GM18517 (cell line): ENCODE results near the gene PTPN4.

Experiments used
- ATAC-seq: cut with Tn5 transposase; IDR thresholded peaks from one replicate; pipeline ENCODE4 v1.9.1; 2021; ENCODE audit warnings: mild to moderate bottlenecking, moderate library complexity; ENCODE audit not compliant: unreplicated experiment

The PTPN4 gene

DNA sequence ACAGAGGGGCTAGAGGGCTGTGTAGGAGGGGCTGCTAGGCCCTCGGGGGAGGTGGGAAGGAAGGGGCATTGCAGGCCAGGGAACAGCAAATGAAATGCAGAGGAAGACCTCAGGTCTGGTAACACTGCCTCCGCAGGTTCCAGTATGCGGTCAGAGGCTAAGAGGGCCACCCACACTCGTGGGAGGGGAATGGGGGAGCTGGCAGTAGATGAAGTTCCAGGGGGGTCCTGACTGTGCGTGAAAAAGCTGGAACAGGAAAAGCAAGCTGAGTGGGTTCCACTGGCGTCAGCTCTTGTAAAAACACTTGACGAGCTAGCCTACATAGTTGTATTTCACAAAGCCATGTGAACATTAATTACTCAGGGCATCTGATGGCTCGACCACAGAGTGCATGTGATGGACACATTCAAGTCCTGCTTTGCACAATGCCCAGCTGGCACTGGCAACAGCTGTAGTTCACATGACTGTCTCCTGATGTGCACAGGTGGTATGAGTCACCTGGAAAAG lies 29.0 kb upstream of the PTPN4 start:
- no peak for ATAC-seq

DNA sequence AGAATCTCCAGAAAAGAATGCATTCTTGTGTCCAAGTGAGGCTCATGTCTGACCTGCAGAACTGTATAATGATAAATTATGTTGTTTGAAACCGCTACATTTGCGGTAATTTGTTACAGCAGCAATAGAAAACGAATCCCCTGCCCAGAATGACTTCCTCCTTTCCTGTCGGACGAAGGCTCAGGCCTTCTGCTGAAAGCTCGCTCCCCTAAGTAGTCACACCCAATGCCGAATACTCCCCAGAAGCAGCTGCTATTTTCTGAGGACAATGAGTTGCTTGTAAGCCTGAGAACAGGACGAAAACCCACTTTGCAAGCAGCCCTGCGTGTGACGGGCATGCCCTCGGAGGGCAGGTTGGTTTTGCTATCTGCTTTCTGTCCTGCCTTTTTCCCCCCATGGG lies 27.7 kb upstream of the PTPN4 start:
- no peak for ATAC-seq

DNA sequence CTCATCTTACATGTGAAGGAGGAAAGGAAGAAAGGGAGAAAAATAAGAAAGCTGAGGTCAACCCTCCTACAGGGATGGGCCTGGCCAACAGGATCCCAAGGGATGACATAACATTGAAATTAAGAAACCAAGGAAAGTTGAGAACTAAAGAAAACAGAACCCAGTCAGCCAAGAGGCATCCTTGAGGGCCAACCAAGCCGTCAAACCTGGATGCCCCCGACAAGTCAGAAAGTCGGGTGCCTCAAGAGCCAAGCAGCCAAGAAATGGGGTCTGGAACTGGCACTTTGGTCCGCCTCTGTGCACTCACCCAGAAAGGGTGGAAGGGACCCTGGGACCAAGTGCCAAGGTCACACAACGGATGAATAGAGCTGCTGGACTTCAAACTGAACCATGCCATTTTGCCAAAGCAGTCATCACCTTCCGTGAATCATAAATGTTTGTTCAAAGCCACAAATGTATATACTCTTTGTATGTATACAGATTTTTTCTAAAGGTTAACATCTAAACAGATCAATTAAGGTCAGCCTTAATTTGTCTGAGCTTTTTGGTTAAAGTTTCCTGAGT lies 27.0 kb upstream of the PTPN4 start:
- no peak for ATAC-seq

DNA sequence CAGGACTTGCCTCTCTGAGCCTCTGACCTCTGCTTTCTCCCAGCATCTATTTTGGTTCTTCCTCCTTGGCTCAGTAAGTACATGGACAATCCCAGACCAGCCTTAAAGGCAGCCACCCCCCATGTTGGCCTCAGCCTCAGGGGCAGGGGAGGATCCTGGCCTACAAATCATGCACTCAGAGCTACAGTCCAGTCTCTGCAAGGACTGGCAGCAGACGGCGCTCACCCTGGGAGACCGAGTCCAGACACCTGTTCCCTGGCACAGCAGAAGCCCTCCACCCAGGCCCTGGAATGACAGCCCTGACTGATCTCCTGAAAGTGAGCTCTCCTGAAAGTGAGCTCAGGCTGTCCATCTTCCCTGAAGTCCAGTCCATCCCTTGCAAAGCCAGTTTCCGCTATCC lies 25.7 kb upstream of the PTPN4 start:
- ATAC-seq, result no peak

DNA sequence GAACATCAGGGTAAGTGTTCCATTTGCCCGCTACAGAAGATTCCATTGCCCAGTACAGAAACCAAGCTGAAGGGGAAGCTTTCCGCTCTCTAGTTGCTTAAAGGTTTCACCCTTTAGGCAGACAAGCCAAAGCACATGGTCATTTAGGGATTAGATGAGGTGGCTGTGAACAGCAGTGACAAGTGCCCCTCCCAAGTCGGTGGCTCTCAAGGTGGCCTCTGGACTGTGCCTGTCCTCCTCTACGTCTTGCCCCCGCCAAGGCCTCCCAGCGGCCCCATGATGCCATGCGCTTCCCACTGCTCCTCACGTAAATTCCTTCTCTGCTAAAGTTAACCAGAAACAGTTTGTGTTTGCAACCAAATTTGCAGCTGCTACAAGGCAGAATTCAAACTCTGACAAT lies 24.2 kb upstream of the PTPN4 start:
- no peak for ATAC-seq

DNA sequence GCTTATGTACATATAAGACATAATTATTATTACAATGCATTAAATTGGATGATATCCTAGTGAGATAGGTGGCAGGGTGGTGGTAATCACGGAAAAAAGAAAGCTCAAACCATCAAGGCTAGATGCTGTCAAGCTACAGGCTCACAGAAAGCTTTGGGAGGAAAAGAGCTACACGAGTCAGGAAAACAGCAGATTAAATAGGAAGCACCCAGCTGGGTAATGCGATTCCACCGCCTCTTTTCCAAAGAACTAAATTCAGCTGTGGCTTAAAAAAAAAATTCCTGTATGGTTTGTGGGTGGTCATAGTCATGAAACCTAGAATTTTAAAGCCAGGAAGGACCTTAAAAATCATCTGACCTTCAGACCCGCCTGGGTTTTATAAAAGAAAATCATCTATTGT lies 23.7 kb upstream of the PTPN4 start:
- ATAC-seq, result no peak

DNA sequence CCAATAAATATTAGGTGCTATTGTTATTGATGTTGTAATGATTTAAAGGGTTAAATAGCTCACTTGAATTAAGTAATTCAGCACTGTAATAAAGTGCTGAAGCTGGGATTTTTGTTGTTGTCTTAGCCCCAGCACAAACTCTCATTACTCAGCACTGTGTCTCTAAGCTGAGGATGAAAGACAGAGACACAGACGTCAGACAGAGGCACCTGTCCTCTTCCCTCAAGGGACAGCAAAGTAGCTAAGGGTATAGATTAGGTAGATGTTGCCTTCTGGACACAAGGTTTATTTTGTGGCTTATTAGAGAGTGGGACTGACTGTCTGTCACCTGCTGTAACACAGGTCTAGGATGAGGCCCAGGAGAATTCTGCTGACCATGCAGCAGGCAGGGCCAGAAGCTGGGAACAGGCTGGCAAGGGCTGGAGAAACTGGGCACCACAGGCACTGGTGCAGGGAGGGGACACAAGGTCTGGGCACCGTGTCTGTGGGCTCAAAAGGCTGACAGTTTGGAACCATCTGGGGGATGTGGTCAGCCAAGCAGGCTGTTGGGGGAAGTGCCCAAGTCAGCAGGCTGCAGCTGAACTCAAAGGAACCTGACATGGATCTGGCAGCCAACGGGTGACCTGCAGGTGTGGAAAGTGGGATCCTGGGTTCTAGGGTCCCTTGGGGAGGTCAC lies 20.0 kb upstream of the PTPN4 start:
- ATAC-seq, result no peak

DNA sequence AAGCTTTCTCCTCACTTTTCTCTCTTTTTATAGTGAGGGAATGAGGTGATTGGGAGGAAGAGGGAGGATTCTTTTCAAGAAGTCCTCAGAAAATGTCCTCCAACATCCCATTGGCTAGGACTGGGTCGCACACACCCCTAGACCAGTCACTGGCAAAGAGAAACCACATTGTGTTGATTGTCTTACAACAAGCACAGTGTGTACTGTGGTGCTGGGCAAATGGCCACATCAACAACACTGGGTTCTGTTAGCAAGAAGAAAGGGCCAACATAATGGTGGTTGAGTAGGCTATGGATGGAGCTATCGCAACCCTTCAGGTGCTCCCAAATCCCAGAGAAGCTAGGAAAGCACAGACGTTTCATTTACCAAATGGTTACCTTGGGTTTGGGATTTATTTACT lies 18.7 kb upstream of the PTPN4 start:
- no peak for ATAC-seq

DNA sequence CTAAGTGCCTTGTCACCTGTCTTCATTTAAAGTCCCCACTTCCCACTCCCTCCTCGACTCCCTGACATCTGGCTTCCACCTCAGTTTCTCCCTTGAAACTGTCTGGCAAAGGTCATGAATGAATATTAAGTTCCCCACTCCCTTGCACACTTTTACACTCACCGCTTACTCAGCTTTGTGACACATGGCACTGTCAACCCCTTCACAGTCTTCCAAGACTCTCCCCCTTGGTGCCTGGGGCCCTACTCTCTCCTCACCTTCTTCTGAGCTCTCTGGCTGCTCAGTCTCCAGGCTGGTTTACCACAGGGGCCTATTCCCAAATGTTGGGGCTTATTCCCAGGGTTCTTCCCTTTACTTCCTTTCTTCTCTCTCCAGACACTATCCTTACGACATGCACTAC lies 17.9 kb upstream of the PTPN4 start:
- ATAC-seq, result no peak

DNA sequence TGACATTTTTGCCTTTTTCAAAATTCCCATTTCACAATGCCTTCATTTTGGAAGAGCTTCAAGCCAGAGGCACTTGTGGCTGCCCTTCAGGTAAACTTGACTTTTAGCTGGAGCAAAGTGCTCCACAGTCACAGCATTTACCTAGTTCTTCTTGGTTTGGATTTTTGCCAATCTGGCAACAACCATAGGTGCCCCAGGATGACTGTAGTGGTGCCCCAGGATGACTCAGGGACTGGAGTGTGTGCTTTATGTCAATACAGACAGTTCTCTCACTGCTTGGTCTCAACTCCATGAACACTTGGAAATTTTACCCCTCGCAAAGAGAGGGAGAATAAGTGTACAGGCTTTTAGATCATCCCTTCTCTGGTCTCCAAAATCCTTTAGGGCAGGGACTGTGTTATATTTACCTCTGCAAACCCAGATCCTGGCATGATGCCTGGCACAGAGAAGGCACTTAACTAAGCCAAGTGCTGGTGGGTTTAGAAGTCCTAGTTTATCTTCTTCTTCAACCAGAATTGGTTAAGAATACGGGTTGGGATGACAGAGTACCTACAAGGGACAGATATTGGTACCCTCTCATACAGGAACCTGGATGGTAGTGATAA lies 15.3 kb upstream of the PTPN4 start:
- no peak for ATAC-seq

DNA sequence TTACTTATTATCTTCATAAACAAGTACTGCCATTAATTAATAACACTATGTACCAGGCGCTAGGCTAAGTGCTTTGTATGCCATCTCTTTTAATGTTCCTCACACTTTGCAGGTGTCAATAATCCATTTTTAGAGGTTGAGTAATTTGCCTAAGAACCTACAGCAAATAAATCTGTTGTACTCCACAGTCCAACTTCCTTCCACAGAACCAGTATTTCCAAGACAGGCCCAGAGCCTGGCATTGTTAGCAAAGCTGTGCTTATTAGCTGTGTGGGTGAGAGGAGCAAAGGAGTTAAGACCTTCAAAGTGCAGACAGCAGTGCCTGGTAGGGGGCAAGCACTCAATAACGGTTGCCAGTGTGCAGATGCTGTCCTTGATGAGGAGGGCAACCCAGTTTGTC lies 14.2 kb upstream of the PTPN4 start:
- ATAC-seq, result no peak

DNA sequence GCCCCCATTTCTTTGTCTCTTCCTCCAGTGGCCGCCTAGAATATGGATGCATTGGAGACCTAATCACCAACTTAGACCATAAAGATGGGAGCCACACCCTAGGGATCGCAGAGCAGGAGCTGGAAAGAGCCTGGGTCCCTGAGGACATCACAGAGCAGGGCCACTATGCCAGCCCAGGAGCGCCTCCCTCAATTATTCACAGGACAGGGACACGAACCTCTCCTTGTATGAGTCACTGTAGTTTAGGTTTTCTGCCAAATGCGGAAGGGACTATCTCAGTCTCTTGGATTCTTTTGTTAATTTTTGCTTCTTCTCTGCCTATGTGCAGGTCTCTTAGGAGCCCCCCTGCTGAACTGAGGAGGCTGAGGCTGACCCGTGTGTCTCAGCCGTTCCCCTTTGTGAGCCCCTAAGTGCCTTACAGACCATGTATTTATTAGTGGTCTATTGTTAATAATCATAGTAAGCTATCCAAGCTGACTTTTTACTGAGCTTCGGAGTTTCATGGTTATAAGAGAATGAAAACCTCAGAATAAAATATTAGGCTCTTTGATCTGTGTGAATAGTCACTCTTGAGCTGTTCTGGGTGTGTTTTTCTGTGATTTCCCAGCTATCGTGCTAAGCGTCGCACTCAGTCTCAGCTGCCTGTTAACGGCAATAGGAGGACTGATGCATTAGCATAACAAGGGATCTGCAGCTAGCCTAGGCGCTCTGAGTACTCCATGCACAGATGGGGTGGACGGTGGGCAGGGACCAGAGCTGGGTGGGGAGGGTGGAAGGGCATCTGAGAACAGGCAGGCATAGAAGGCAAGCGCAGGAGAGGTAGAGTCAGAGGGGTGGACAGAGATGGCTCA lies 12.7 kb upstream of the PTPN4 start:
- ATAC-seq, result no peak

DNA sequence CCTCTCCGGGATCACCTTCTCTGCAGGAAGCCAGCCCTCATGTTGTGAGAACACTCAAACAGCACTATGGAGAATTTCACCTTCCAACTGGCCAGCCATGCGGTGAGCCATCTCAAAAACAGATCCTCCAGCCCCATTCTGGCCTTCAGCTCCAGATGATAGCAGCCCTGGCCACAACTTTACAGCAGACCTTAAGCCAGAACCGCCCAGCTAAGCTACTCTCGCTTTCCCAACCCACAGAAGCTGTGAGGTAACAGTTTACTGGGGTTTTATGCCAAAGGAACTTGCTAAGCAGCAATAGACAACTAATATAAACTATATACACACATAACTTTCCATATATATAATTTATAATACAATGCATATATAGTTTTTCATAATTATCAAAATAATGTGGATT lies 11.6 kb upstream of the PTPN4 start:
- no peak for ATAC-seq

DNA sequence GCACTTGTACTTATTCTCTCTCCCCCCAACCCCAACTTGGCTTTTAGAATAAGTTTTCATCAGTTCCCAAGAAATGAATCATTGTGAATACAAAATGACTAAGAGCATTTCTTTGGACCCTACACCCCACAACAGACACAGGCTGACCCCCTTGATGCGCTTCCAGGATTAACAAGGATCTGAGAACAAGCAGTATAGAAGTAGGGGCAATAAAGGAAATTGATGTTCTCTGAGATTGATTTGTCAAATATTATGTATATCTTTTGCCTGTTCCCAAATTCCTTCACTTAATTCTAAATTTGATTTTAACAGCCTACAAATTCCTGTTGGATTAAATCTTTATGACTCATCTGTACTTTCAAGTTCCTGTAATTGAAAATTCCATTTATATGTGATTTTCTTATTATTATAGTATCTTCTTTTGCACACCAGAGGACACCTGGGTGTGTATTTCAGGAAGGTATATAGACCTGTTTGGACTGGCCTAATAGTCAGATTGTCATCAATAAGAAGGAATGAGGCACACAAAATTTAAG lies 10.2 kb upstream of the PTPN4 start:
- no peak for ATAC-seq

DNA sequence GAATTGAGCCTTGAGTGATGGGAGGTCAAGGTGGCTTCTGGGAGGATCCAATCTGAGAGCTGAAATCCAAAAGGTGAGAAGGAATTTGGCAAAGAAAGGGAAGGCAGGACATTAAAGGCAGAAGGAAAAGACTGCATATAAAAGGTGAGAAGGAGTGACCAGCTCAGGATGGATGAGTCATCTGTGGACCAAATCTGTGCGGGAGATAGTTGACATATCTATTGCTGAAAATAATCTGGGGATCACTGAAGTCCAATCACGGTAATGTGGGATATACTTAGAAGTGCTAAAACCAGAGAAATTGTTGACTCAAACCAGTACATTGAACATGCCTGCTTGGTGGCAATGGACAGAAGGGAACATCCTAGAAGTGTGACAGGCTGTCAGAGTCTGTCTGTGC lies 8.0 kb upstream of the PTPN4 start:
- no peak for ATAC-seq

DNA sequence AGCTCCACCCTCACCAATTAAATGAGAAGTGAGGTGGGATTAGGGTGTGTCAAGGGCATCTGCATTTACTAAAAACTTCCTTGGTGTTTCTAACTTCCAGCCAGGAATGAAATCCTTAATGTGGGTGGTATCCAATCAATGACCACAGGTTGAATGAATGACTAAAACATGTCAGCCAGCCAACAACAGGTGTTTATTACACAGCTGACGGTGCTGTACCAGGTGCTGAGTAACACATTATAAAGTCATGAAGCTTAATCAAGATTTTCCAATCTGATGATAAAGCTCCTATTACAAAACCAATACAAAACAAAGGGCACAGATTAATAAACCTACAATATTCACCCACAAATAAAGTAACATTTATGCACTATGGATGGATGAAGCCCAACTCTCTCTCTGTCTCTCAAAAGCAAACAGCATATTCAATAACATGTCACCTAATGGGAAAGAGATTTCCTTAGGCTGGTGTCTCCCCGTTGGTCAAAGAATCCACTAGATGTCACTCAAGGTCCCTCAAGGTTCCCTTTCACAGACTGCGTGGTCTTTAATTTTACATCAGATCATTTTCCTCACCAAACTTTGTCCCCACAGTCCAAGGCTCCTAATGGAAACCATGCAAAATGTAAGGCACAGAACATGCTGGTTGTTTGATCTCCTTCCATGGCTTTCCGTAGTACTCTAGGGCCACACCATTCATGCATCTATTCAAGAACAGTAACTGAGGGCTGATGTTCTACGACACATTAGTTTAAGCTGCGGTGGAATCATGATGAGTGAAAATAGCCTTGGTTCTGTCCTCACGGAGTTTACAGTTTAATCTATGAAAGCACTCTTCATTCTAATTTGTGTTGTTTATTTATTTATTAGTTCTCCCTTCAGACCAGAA lies 6.4 kb upstream of the PTPN4 start:
- no peak for ATAC-seq

DNA sequence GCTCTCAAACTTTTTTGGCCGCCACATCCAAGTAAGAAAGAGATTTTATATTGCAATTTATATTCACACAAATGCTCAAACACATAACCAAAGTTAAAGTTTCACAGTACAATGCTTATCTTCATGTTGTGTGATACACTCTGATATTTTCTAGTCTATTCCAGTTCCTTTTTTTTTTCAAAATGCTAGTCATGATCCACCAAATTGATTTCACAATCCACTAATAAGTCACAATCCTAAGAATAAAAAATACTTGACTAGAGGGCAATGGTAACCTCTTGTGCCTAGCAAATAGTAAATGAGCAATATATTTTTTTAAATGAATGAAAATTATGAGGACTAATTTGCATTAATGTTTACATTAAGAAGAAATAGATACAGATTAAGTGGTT lies 5.8 kb upstream of the PTPN4 start:
- ATAC-seq, result no peak

DNA sequence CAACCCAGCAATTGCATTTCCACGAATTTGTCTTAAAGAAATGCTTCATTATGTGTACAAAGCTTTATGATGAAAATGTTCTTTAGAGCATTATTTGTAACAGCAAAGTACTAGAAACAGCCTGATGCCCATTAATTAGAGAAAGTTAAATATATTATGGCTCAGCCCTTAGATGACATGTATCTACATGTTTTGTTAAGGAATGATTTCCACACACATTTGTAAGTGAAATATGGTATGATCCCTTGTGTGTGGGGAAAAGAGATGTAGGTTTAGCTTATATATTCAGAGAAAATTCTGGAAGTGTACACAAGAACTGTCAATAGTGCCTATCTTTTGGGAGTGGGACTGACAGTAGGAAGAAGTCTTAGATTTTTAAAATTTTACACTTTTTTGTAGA lies 3.8 kb upstream of the PTPN4 start:
- ATAC-seq, result no peak

DNA sequence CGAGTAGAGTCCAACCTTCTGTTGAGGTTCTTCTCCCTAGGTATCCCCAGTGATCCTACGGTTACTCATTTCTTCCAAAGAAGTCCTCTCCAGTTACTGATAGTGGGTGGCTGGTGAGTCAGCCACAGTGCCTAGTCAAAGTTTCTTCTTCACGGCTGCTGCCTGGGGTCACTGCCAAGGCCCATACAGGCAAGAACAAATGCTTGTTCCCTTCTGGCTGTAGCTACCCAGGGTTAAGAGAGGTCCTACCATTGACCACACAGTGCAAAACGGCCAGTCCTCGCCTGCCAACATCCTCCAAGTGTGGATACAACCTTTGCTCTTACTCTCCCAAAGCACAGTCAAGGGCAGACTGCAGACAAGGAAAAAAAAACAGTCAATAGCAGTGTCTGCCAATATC lies 2.9 kb upstream of the PTPN4 start:
- ATAC-seq, result no peak

DNA sequence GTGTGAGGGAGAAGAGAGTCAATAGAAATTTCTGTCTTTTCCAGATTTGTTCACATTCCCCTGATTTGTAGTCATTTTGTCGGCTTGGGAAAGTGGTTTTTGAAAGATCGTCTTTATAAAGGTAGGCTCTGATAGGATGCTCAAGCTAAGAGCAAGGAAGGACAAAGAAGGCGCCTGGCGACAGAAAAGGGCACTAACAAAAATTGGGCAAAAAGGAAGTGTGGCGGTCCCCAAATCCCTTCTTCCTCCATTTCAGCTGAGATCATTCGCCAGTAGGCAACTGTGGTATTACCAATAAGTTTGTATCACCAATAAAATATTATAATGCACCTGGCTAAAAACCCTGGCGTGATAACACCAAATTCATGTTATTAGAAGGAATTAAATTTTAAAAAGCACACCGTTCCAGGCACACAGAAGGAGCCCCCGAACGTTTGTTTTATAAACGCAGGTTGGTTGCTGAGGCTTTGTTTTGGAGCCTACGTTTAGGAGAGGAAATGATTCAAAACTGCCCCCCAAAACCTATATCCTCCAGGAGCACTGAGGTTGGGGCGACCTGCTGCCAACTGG lies 756 bp upstream of the PTPN4 start:
- ATAC-seq, result no peak
